Lower lobe of right lung (tissue), 2 donors: ENCODE results near the gene RAB19. TPM values are rescaled to one million over a fixed set of nuclear protein-coding genes. Genes with fewer than 3 reads are reported as not detected.

Experiments
- ATAC-seq, 2 donors: fragments of 200-7000 bp; cut with Tn5 transposase; one replicate each; pipeline ENCODE4 v1.9.1; 2020 to 2022; ENCODE audit warnings: mild to moderate bottlenecking in 2 of 2, moderate library complexity in 2 of 2
- DNase-seq: peaks from one replicate; pipeline ENCODE4 v3.0.0-alpha.2; 2020
- H3K27ac ChIP-seq: fragments of 200-600 bp; one replicate; pipeline ENCODE4 v1.8.0; 2022
- H3K27me3 ChIP-seq: fragments of 200-600 bp; one replicate; pipeline ENCODE4 v1.8.0; 2022; ENCODE audit warnings: low read depth
- H3K36me3 ChIP-seq: fragments of 200-600 bp; one replicate; pipeline ENCODE4 v1.8.0; 2022; ENCODE audit warnings: mild to moderate bottlenecking
- H3K4me1 ChIP-seq: fragments of 200-600 bp; one replicate; pipeline ENCODE4 v1.8.0; 2022
- H3K4me3 ChIP-seq: fragments of 200-600 bp; one replicate; pipeline ENCODE4 v1.8.0; 2022; ENCODE audit warnings: mild to moderate bottlenecking
- H3K9me3 ChIP-seq: fragments of 200-600 bp; one replicate; pipeline ENCODE4 v1.8.0; 2022
- intact Hi-C: fragments of 100-400 bp; cut with DNase I; formaldehyde crosslinking; loops from one replicate; pipeline ENCODE4 v1.11.0; 2022
- total RNA-seq: library from RNA; stranded (reverse); fragmentation: NEBNext Ultra II Directional; extraction: Animal tissue kit (Norgen Biotek cat#: 25700); gene quantifications from one replicate; pipeline ENCODE4 v1.2.1, GENCODE V29; 2021
- TF ChIP-seq, protein P1 (sequence below): fragments of 200-600 bp; IDR thresholded peaks from one replicate; pipeline ENCODE4 v1.8.0; 2022; ENCODE audit warnings: antibody characterized with exemption, mild to moderate bottlenecking
- donor health status: DM: no; HTN: yes; CAD: no; lungs with severe emphysema.

The RAB19 gene
- total RNA-seq, 1 donor from 2014 or later = 1.7 TPM

DNA sequence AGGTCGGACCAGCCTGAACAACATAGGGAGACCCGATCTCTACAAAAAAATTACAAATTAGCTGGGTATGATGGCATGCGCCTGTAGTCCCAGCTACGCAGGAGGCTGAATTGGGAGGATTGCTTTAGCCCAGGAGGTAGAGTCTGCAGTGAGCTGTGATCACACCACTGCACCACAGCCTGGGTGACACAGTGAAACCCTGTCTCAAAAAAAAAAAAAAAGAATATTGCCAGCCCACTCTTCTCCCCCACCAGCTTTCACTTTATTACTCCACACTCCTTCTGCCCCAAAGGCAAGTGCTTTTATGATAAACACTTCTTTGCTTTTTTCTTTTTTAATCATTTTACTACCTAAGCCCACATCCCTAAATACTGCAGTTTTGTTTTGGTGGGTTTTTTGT is 14.8 kb downstream of the RAB19 start:
- no peak for ATAC-seq
- Histone ChIP-seq H3K27ac (no peak overlapping the region), H3K27me3 (no peaks in the 10 kb centered on the region), H3K4me3 (no peak overlapping the region), H3K9me3 (no peaks in the 10 kb centered on the region), H3K36me3 (no peaks in the 10 kb centered on the region), H3K4me1 (no peaks in the 10 kb centered on the region)
- intact Hi-C loops = no loop called here
- TF ChIP-seq, protein P1, sequence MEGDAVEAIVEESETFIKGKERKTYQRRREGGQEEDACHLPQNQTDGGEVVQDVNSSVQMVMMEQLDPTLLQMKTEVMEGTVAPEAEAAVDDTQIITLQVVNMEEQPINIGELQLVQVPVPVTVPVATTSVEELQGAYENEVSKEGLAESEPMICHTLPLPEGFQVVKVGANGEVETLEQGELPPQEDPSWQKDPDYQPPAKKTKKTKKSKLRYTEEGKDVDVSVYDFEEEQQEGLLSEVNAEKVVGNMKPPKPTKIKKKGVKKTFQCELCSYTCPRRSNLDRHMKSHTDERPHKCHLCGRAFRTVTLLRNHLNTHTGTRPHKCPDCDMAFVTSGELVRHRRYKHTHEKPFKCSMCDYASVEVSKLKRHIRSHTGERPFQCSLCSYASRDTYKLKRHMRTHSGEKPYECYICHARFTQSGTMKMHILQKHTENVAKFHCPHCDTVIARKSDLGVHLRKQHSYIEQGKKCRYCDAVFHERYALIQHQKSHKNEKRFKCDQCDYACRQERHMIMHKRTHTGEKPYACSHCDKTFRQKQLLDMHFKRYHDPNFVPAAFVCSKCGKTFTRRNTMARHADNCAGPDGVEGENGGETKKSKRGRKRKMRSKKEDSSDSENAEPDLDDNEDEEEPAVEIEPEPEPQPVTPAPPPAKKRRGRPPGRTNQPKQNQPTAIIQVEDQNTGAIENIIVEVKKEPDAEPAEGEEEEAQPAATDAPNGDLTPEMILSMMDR = no peak
- DNase-seq = no peak

GRCh38 chr7:140421521-140421920 is 17.7 kb downstream of the RAB19 start:
- TF ChIP-seq, protein P1 = no peak
- DNase-seq = no peak
- no peak overlapping the region for H3K4me3 ChIP-seq
- H3K36me3 ChIP-seq = no peaks in the 10 kb centered on the region
- H3K9me3 ChIP-seq = no peaks in the 10 kb centered on the region
- intact Hi-C loops = no loop called here
- ATAC-seq = no peak
- H3K27me3 ChIP-seq = no peaks in the 10 kb centered on the region
- H3K27ac ChIP-seq = no peak overlapping the region
- H3K4me1 ChIP-seq = no peaks in the 10 kb centered on the region

- H3K9me3 ChIP-seq = no peaks in the 10 kb centered on the region
- no peaks in the 10 kb centered on the region for H3K27me3 ChIP-seq
- ATAC-seq (no peak), DNase-seq (no peak)
- H3K27ac ChIP-seq = no peak overlapping the region
- intact Hi-C loops = no loop called here
- TF ChIP-seq, protein P1 = no peak
- H3K36me3 ChIP-seq = no peaks in the 10 kb centered on the region
- no peaks in the 10 kb centered on the region for H3K4me1 ChIP-seq
- H3K4me3 ChIP-seq = no peak overlapping the region
These were observed 19.6 kb downstream of the RAB19 start for GRCh38 chr7:140423501-140423900.

- TF ChIP-seq, protein P1 = no peak
- Histone ChIP-seq H3K4me3 (no peak overlapping the region), H3K9me3 (no peaks in the 10 kb centered on the region), H3K27me3 (no peaks in the 10 kb centered on the region), H3K4me1 (no peaks in the 10 kb centered on the region), H3K27ac (no peak overlapping the region), H3K36me3 (no peaks in the 10 kb centered on the region)
- intact Hi-C loops = no loop called here
- ATAC-seq (no peak), DNase-seq (no peak)
These were observed 21.9 kb downstream of the RAB19 start for GRCh38 chr7:140425718-140426117.

- Histone ChIP-seq H3K4me1 (no peaks in the 10 kb centered on the region), H3K27ac (no peak overlapping the region), H3K9me3 (no peaks in the 10 kb centered on the region), H3K27me3 (no peaks in the 10 kb centered on the region), H3K4me3 (no peak overlapping the region), H3K36me3 (no peaks in the 10 kb centered on the region)
- DNase-seq = no peak
- intact Hi-C loops = no loop called here
- no peak for ATAC-seq
- TF ChIP-seq, protein P1 = no peak
These were observed 22.3 kb downstream of the RAB19 start for GRCh38 chr7:140426130-140426529.

GRCh38 chr7:140433396-140433795 is 29.5 kb downstream of the RAB19 start:
- no peak for DNase-seq
- no peak for ATAC-seq
- no peaks in the 10 kb centered on the region for H3K9me3 ChIP-seq
- no peaks in the 10 kb centered on the region for H3K27me3 ChIP-seq
- no peak overlapping the region for H3K27ac ChIP-seq
- no peaks in the 10 kb centered on the region for H3K4me1 ChIP-seq
- intact Hi-C loops = no loop called here
- H3K4me3 ChIP-seq = no peak overlapping the region
- no peaks in the 10 kb centered on the region for H3K36me3 ChIP-seq
- TF ChIP-seq, protein P1 = no peak
